GM12874 (cell line): ENCODE measurements around the gene HLA-DRA.

Experiments used
- CTCF ChIP-seq: IDR thresholded peaks from 2 replicates; pipeline ENCODE4 v1.5.1; 2011; ENCODE audit warnings: low read depth, mild to moderate bottlenecking, control low read depth, low read length, moderate library complexity; ENCODE audit not compliant: insufficient read depth

Gene HLA-DRA

GRCh38 chr6:32405656-32406055 is 34.0 kb upstream of the HLA-DRA start:
- no peak for TF ChIP-seq CTCF

GRCh38 chr6:32406197-32406596 is 33.5 kb upstream of the HLA-DRA start:
- no peak for TF ChIP-seq CTCF

GRCh38 chr6:32406857-32407256 is 32.8 kb upstream of the HLA-DRA start, which contains the start of gene BTNL2:
Gene BTNL2, minus strand, starts transcription at chr6:32407181. Its CDS starts 58 bp downstream, at chr6:32407123.
- TF ChIP-seq CTCF = no peak

- TF ChIP-seq CTCF = no peak
These were observed 28.8 kb upstream of the HLA-DRA start for GRCh38 chr6:32410906-32411305.

GRCh38 chr6:32411566-32412327 is 27.9 kb upstream of the HLA-DRA start:
- TF ChIP-seq CTCF = no peak

- peak; percentile 95 for TF ChIP-seq CTCF
These were observed 26.1 kb upstream of the HLA-DRA start for GRCh38 chr6:32413427-32414047.

- TF ChIP-seq CTCF = peak; percentile 96
These were observed 24.1 kb upstream of the HLA-DRA start for GRCh38 chr6:32415521-32416019.
